CMK (cell line): ENCODE results near the gene SAYSD1.
"Not testable (repeated sequence)": the region's sequence is repeated elsewhere in the genome, so short reads cannot be mapped to it uniquely, and the experiment has no call there.

Experiments used
- DNase-seq: peaks from one replicate; pipeline ENCODE4 v3.0.0-alpha.2; 2010; ENCODE audit warnings: low read depth

Gene SAYSD1

GRCh38 chr6:39114704-39115599 is at the start of gene SAYSD1:
SAYSD1 (minus strand) TSS chr6:39115186; CDS start chr6:39115089, 97 bp downstream.
- DNase-seq = peak; percentile 93

- DNase-seq = no peak
Measured at GRCh38 chr6:39157511-39157910, 42.5 kb upstream of the SAYSD1 start.

- no peak for DNase-seq
Measured at GRCh38 chr6:39156801-39157200, 41.8 kb upstream of the SAYSD1 start.

GRCh38 chr6:39154705-39155104 is 39.7 kb upstream of the SAYSD1 start:
- no peak for DNase-seq

GRCh38 chr6:39153766-39154397 is 38.9 kb upstream of the SAYSD1 start:
- DNase-seq = no peak

GRCh38 chr6:39152262-39152661 is 37.3 kb upstream of the SAYSD1 start:
- no peak for DNase-seq

GRCh38 chr6:39151211-39151610 is 36.2 kb upstream of the SAYSD1 start:
- DNase-seq = no peak

GRCh38 chr6:39144481-39145173 is 29.6 kb upstream of the SAYSD1 start:
- DNase-seq = no peak

- no peak for DNase-seq
Measured at GRCh38 chr6:39143238-39143930, 28.4 kb upstream of the SAYSD1 start.

GRCh38 chr6:39140556-39141167 is 25.7 kb upstream of the SAYSD1 start:
- no peak for DNase-seq

GRCh38 chr6:39137245-39137644 is 22.3 kb upstream of the SAYSD1 start:
- DNase-seq = no peak

- not testable (repeated sequence) for DNase-seq
Measured at GRCh38 chr6:39136207-39136606, 21.2 kb upstream of the SAYSD1 start.

- not testable (repeated sequence) for DNase-seq
Measured at GRCh38 chr6:39134761-39135160, 19.8 kb upstream of the SAYSD1 start.

GRCh38 chr6:39130691-39131090 is 15.7 kb upstream of the SAYSD1 start:
- no peak for DNase-seq

GRCh38 chr6:39128832-39129231 is 13.8 kb upstream of the SAYSD1 start:
- DNase-seq = no peak

- no peak for DNase-seq
Measured at GRCh38 chr6:39128106-39128505, 13.1 kb upstream of the SAYSD1 start.

- DNase-seq = no peak
Measured at GRCh38 chr6:39124114-39124513, 9.1 kb upstream of the SAYSD1 start.

- DNase-seq = no peak
Measured at GRCh38 chr6:39118921-39119320, 3.9 kb upstream of the SAYSD1 start.

GRCh38 chr6:39114388-39114703 is 640 bp downstream of the SAYSD1 start:
- DNase-seq = no peak

GRCh38 chr6:39113788-39114187 is 1.2 kb downstream of the SAYSD1 start:
- no peak for DNase-seq

GRCh38 chr6:39111280-39111679 is 3.7 kb downstream of the SAYSD1 start:
- DNase-seq = no peak
